K562 (cell line): ENCODE results near the gene LRRC51. TPM values are rescaled to one million over a fixed set of nuclear protein-coding genes. Genes with fewer than 3 reads are reported as not detected.
"Not testable (repeated sequence)": the region's sequence is repeated elsewhere in the genome, so short reads cannot be mapped to it uniquely, and the experiment has no call there.

ENCODE experiments used
- ATAC-seq: fragments of 200-7000 bp; cut with Tn5 transposase; 3 replicates; pipeline ENCODE4 v1.9.1; 2020; ENCODE audit warnings: moderate library complexity
- BruUV-seq: library from RNA; stranded (reverse); fragments of 400-500 nt; replicated peaks from 2 replicates; lab custom pipeline; 2021; lab: Mats Ljungman, UMichigan
- CTCF ChIA-PET: fragments of 300-600 bp; formaldehyde crosslinking; extraction: SDS; loops from one replicate; lab custom pipeline; 2021; ENCODE audit warnings: low intra/inter-chr PET ratio; lab: Yijun Ruan, JAX
- POLR2A ChIA-PET: fragments of 300-600, 350-650 bp; sonication (Branson Sonifier 250); formaldehyde crosslinking; extraction: SDS; loops from one replicate; lab custom pipeline; 2021; ENCODE audit warnings: antibody characterized with exemption, inconsistent platforms; lab: Yijun Ruan, JAX
- DNase-seq, 4 experiments: peaks; one replicate each; pipeline versions ENCODE4 v3.0.0 to v3.0.0-alpha.2; 2011 to 2018; ENCODE audit warnings: low spot score in 3 of 4, mixed read lengths in 3 of 4; ENCODE audit errors: extremely low read depth in 1 of 4
- FAIRE-seq: peaks from 2 replicates; lab custom pipeline; 2011; peaks lifted over from hg19 to GRCh38; lab: Jason Lieb, UNC
- H2AFZ ChIP-seq: 2 replicates; pipeline ENCODE4 v1.6.0; 2011; ENCODE audit warnings: low read depth, low read length, control low read depth, inconsistent platforms
- H3K27ac ChIP-seq: fragments of 200-600 bp; 3 replicates; pipeline ENCODE4 v1.8.0; 2011; ENCODE audit warnings: low read depth, mild to moderate bottlenecking, control low read depth, inconsistent platforms, low read length, moderate library complexity, mixed read lengths; ENCODE audit errors: extremely low read depth
- H3K27me3 ChIP-seq, 2 experiments: fragments of 300-600 bp in 1 of 2; 2 replicates in 1 of 2; 3 replicates in 1 of 2; pipeline versions ENCODE4 v1.6.0 to v1.8.0; 2011; ENCODE audit warnings: inconsistent platforms in 2 of 2, low read length in 2 of 2, mild to moderate bottlenecking in 1 of 2, mixed read lengths in 1 of 2, moderate library complexity in 1 of 2; ENCODE audit not compliant: control insufficient read depth in 2 of 2, insufficient read depth in 2 of 2
- H3K36me3 ChIP-seq: fragments of 300-600 bp; 3 replicates; pipeline ENCODE4 v1.8.0; 2011; ENCODE audit warnings: mild to moderate bottlenecking, low read length, inconsistent platforms; ENCODE audit not compliant: control insufficient read depth, insufficient read depth
- H3K4me1 ChIP-seq, 2 experiments: fragments of 200-600 bp in 1 of 2; replicated peaks in 1 of 2; 2 replicates in 1 of 2; 3 replicates in 1 of 2; pipeline versions ENCODE4 v1.5.1 to v1.8.0; 2011; ENCODE audit warnings: inconsistent platforms in 2 of 2, low read length in 2 of 2, mild to moderate bottlenecking in 1 of 2, mixed read lengths in 1 of 2, moderate library complexity in 1 of 2; ENCODE audit not compliant: control insufficient read depth in 2 of 2, insufficient read depth in 2 of 2
- H3K4me2 ChIP-seq: 2 replicates; pipeline ENCODE4 v1.6.1; 2011; ENCODE audit warnings: low read length, control low read depth, inconsistent platforms, mixed read lengths; ENCODE audit not compliant: insufficient read depth
- H3K4me3 ChIP-seq: fragments of 200-600 bp; sonication (generic), shearing (Covaris generic); 2 replicates; pipeline ENCODE4 v1.5.1; 2016; ENCODE audit warnings: control low read depth, inconsistent platforms
- H3K79me2 ChIP-seq: fragments of 200-600 bp; 3 replicates; pipeline ENCODE4 v1.8.0; 2011; ENCODE audit warnings: low read length, inconsistent platforms; ENCODE audit not compliant: control insufficient read depth, insufficient read depth
- H3K9ac ChIP-seq, 2 experiments: 2 replicates each; pipeline versions ENCODE4 v1.6.0 to v1.6.1; 2011; ENCODE audit warnings: low read depth in 2 of 2, low read length in 2 of 2, control low read depth in 1 of 2, inconsistent platforms in 1 of 2, mild to moderate bottlenecking in 1 of 2, mixed read lengths in 1 of 2; ENCODE audit not compliant: insufficient read depth in 1 of 2
- H3K9me1 ChIP-seq: one replicate; pipeline ENCODE4 v1.6.0; 2011; ENCODE audit warnings: inconsistent platforms, mild to moderate bottlenecking, low read length, moderate library complexity; ENCODE audit not compliant: control insufficient read depth, insufficient read depth
- H3K9me3 ChIP-seq: replicated peaks from 2 replicates; pipeline ENCODE4 v1.5.1; 2011; ENCODE audit warnings: low read depth, low read length, inconsistent platforms; ENCODE audit not compliant: control insufficient read depth, insufficient read depth
- H4K20me1 ChIP-seq: replicated peaks from 2 replicates; pipeline ENCODE4 v1.6.1; 2011; ENCODE audit warnings: low read length, inconsistent platforms, mixed read lengths; ENCODE audit not compliant: control insufficient read depth, insufficient read depth
- ATF6 ChIP-seq: sonication (generic); formaldehyde crosslinking; IDR thresholded peaks from 2 replicates; pipeline ENCODE4 v1.4.0; 2020; ENCODE audit warnings: mild to moderate bottlenecking, missing genetic modification reagents
- BRD9 ChIP-seq: fragments of 450-650 bp; IDR thresholded peaks from 2 replicates; pipeline ENCODE4 v1.6.1; 2018; ENCODE audit warnings: low read depth; ENCODE audit not compliant: partially characterized antibody
- CBX3 ChIP-seq, 2 experiments: IDR thresholded peaks; 1 replicate in 1 of 2; 2 replicates in 1 of 2; pipeline ENCODE4 v1.6.1; 2012; ENCODE audit warnings: inconsistent platforms in 2 of 2, low read length in 2 of 2, borderline replicate concordance in 1 of 2, control low read depth in 1 of 2
- EHMT2 ChIP-seq: fragments of 450-650 bp; IDR thresholded peaks from 2 replicates; pipeline ENCODE4 v1.6.1; 2018; ENCODE audit warnings: antibody characterized with exemption
- ELK1 ChIP-seq: sonication (generic); formaldehyde crosslinking; IDR thresholded peaks from 2 replicates; pipeline ENCODE4 v1.8.1; 2022; ENCODE audit warnings: missing genetic modification reagents
- FOXK1 ChIP-seq: sonication (generic); formaldehyde crosslinking; IDR thresholded peaks from 2 replicates; pipeline ENCODE4 v1.8.0; 2022; ENCODE audit warnings: missing genetic modification reagents, mild to moderate bottlenecking, borderline replicate concordance
- NCOA6 ChIP-seq: fragments of 450-650 bp; IDR thresholded peaks from 2 replicates; pipeline ENCODE4 v1.6.1; 2017; ENCODE audit warnings: mild to moderate bottlenecking
- NFYB ChIP-seq: IDR thresholded peaks from 2 replicates; pipeline ENCODE4 v1.6.1; 2011; ENCODE audit warnings: mild to moderate bottlenecking, moderate library complexity; ENCODE audit not compliant: insufficient read length; ENCODE audit errors: extremely low read depth
- ZBTB9 ChIP-seq: fragments of 450-650 bp; formaldehyde crosslinking; IDR thresholded peaks from 2 replicates; pipeline ENCODE4 v1.4.0; 2020; ENCODE audit warnings: mild to moderate bottlenecking, moderate library complexity
- ZNF586 ChIP-seq: fragments of 450-650 bp; formaldehyde crosslinking; conservative IDR thresholded peaks from 2 replicates; pipeline ENCODE4 v1.4.0; 2020; ENCODE audit warnings: mild to moderate bottlenecking, moderate library complexity
- WGBS: fragments of 100-300 bp; shearing (Covaris generic); methylation state at CpG from one replicate; pipeline ENCODE4 v1.1.6; 2016; ENCODE audit warnings: low coverage, mixed read lengths; ENCODE audit not compliant: insufficient coverage; ENCODE audit errors: missing lambda C conversion rate; 5-methylcytosine and 5-hydroxymethylcytosine counted together
- in situ Hi-C: fragments of 300-500 bp; cut with MboI; formaldehyde crosslinking; loops from 4 replicates; pipeline ENCODE4 v1.15.0; 2018; ENCODE audit warnings: inconsistent platforms, mixed read lengths
- intact Hi-C: fragments of 100-400 bp; cut with micrococcal nuclease; formaldehyde crosslinking; loops from 2 replicates; pipeline ENCODE4 v1.14.2; 2022
- polyA plus RNA-seq, 8 experiments: library from polyadenylated mRNA; depleted of rRNA in 4 of 8; stranded (reverse) in 5 of 8; unstranded in 3 of 8; fragments of >200 nt; fragmentation: Nextera tagmentation in 2 of 8; fragmentation: Illumina TruSeq in 1 of 8; extraction: Ambion mirVana in 2 of 8; extraction: Trizol in 1 of 8; gene quantifications; 2 replicates each; pipeline versions ENCODE4 v1.2.1 to v1.2.3, GENCODE V29; 2011 to 2014; ENCODE audit warnings: inconsistent platforms in 1 of 8, missing spikeins in 1 of 8
- total RNA-seq, 7 experiments: library from RNA; depleted of rRNA in 6 of 7; stranded (reverse); fragments of >200 nt in 6 of 7; fragmentation: Illumina TruSeq in 2 of 7; extraction: Trizol in 2 of 7; gene quantifications; 2 replicates each; pipeline versions ENCODE4 v1.2.1 to v1.2.3, GENCODE V29; 2011 to 2021; ENCODE audit warnings: low replicate concordance in 1 of 7

Gene LRRC51
- total and polyA plus RNA-seq, 9 of the 15 experiments (the other 6 are each of a cell fraction or from before 2014, with no cell fraction given) = 4.7 to 10.6 (median 5.6) TPM

- H3K4me3 ChIP-seq, intact Hi-C loops, H3K9ac ChIP-seq, H3K4me2 ChIP-seq, BruUV-seq, H4K20me1 ChIP-seq, H3K27ac ChIP-seq, H3K79me2 ChIP-seq, H3K36me3 ChIP-seq, H3K4me1 ChIP-seq, H3K9me1 ChIP-seq, H3K27me3 ChIP-seq, DNase-seq, POLR2A ChIA-PET, in situ Hi-C loops, H2AFZ ChIP-seq, H3K9me3 ChIP-seq, CTCF ChIA-PET, ATAC-seq: not testable (repeated sequence)
- FAIRE-seq = peak; percentile 65
- WGBS = 83% methylated on average over 1 of the region's 1 CpG
Measured at GRCh38 chr11:72142543-72142942, 61.9 kb downstream of the LRRC51 start.

- WGBS = 62% methylated on average over 4 of the region's 4 CpGs
- in situ Hi-C loops = no loop called here
- no peak for FAIRE-seq
- Histone ChIP-seq H3K9me1 (no peaks in the 10 kb centered on the region), H3K4me1 (peaks cover 0 to 3% of the 10 kb centered on the region in 2 experiments; a peak in 1 of 5 replicates), H3K4me3 (no peak overlapping the region), H3K79me2 (no peaks in the 10 kb centered on the region), H4K20me1 (no peaks in the 10 kb centered on the region), H3K27ac (no peak overlapping the region), H3K36me3 (no peaks in the 10 kb centered on the region), H3K4me2 (no peak overlapping the region), H3K9me3 (no peaks in the 10 kb centered on the region), H3K27me3 (no peaks in the 10 kb centered on the region), H3K9ac (no peak overlapping the region), H2AFZ (no peak overlapping the region)
- no peak for ATAC-seq
- no peak for DNase-seq
- ChIA-PET CTCF (interaction anchor here (0.6 to 1.4 kb wide), 4 partner anchors 54 to 289 kb away, joined by 3 to 9 read pairs (median 6); no protein-coding TSS in a partner anchor), POLR2A (interaction anchor here (1.0 kb wide), 1 partner anchor 52 kb away, joined by 4 read pairs; no protein-coding TSS in a partner anchor)
- BruUV-seq = no TSS peak
- intact Hi-C loops = loop anchor here (2.0 kb wide), 2 partner anchors 54 to 120 kb away; no protein-coding TSS in a partner anchor
- TF ChIP-seq BRD9 = no peak
- no peak for TF ChIP-seq ZBTB9
- TF ChIP-seq EHMT2 = no peak
- no peak for TF ChIP-seq NFYB
- no peak for TF ChIP-seq ATF6
- no peak for TF ChIP-seq ZNF586 (CRISPR knock-in tag)
- no peak for TF ChIP-seq ELK1 (CRISPR knock-in tag)
- no peak for TF ChIP-seq FOXK1 (CRISPR knock-in tag)
- TF ChIP-seq CBX3 (IDR thresholded peaks at IDR 0.05; ENCODE audit: borderline replicate concordance in 1 of 2, low read length in 2 of 2) = no peak
- no peak for TF ChIP-seq NCOA6
Measured at GRCh38 chr11:72144807-72145565, 64.3 kb downstream of the LRRC51 start.
